ENCODE data around the gene TPH1.
A peak's percentile ranks its signal among the peaks of the same experiment; 100 is the strongest.
"Not testable (repeated sequence)": the region's sequence is repeated elsewhere in the genome, so short reads cannot be mapped to it uniquely, and the experiment has no call there.

TPH1 gene

DNA sequence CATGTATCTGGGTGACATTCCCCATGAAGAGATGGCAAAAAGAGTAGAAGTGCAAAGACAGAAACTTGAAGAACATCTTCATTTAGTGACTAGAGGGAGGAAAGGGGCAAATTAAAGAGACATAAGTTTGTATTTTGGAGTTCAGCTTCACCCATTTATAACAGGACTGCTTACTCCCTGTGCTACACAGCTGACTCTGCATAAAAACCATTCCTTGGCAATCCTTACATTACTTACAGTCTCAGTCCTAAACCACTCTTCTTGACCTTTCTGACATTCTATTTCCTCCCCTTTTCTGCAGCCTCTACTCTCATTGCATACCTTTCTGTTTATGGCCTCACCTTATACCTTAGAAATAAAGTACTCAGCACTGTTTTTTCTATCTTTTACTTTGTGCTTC lies 26.4 kb downstream of the TPH1 start:
- no peak for DNase-seq (ENCODE audit: low spot score)

GRCh38 chr11:18016789-18017188 lies 29.3 kb downstream of the TPH1 start:
- no peak for DNase-seq (ENCODE audit: low spot score)

DNA sequence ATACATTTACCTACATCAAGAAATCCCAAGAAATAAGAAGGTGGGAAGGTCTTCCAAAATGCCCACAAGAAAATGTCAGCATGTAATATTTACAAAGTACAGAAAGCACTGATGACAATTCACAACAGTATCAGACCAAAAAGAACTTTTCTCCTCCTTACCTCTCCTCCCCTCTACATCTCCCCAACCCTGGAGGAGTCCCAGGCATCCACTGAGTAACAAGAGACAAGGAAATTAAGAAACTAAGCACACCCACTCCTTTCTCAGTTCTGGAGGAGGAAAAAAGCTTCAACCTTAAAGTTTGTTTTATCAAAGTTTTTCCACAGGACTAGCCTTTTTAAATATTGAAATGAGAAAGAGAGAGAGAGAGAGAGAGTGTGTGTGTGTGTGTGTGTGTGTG lies 31.2 kb downstream of the TPH1 start:
- no peak for DNase-seq (ENCODE audit: low spot score)

- DNase-seq (ENCODE audit: low spot score): no peak
Measured at GRCh38 chr11:18013790-18014507, 32.1 kb downstream of the TPH1 start.

- DNase-seq (ENCODE audit: low spot score): peak; percentile 95
Measured at GRCh38 chr11:18012906-18013781, 32.9 kb downstream of the TPH1 start, which contains the start of gene SERGEF. Gene SERGEF, minus strand, starts transcription at chr11:18013047. Its CDS starts 37 bp downstream, at chr11:18013010.

- DNase-seq (ENCODE audit: low spot score): peak; percentile 1
Measured at GRCh38 chr11:18012122-18012905, 33.8 kb downstream of the TPH1 start.

DNA sequence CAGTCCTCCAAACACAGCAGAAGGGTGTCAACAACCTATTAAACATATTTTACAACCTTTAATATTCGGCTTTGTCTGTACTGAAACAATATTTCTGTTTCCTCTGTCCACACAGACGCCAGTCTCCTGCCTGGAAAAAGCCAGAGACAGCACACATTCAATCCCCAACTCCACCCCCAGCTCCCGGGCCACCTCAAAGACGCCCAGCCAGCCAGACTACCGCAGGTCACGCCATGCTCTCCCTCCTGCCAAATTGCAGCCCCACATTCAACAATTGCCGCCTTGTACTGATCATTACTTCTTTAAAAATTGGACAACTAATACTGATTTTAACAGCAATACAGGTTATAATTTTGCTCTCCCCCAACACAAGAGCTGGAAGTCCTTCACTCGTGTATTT lies 34.4 kb downstream of the TPH1 start:
- no peak for DNase-seq (ENCODE audit: low spot score)

GRCh38 chr11:18010977-18011586 lies 35.0 kb downstream of the TPH1 start:
- DNase-seq (ENCODE audit: low spot score): no peak

- DNase-seq (ENCODE audit: low spot score): no peak
Measured at GRCh38 chr11:18010121-18010670, 35.9 kb downstream of the TPH1 start.

DNA sequence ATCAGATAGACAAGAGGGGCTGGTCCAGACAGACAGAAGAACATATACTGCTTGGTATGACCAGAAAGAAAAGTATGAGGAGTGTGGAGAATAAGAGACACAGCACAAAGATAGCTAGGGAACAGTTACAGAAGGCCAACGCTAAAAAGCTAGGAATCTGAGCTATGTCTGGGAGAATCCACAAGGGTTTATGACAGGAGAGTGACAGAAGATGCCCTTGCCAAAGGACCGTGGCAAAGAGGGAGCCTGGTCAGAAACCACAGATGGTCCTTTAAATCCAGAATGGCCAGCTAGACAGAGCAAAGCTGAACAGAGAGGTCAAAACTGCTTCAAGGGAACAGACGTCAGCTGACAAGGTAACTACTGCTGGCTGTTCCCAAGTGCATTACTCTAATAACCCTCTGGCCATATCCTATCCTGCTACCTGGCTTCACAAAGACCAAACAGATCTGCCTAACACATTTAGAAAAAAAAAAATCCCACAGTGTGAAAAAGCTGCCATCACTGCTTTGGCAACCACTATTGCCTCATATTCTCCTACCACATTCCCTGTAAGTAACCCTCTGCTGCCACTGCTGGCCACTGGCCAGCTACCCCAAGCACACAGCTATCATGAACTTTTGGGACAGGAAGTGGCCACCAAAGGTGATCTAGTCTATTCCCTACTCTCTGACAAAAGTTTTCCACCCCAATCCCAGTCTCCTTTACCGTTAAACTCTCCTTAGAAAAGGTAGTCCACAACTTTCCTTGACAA lies 40.5 kb downstream of the TPH1 start:
- DNase-seq (ENCODE audit: low spot score): no peak

GRCh38 chr11:18001191-18001590 lies 44.9 kb downstream of the TPH1 start:
- no peak for DNase-seq (ENCODE audit: low spot score)

GRCh38 chr11:18000760-18001159 lies 45.3 kb downstream of the TPH1 start:
- DNase-seq (ENCODE audit: low spot score): no peak

DNA sequence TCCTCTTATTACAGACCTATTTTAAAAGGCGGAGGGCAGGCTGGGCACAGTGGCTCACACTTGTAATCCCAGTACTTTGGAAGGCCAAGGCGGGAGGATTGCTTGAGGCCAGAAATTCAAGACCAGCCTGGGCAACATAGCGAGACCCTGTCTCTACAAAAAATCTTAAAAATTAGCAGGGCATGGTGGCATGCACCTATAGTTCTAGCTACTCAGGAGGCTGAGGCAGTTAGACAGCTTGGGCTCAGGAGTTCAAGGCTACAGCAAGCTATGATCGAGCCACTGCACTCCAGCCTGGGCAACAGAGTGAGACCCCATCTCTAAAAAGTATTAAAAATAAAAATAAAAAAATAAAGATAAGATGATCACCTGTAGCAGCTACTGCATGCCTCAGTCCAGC lies 45.9 kb downstream of the TPH1 start:
- DNase-seq (ENCODE audit: low spot score): not testable (repeated sequence)

Data from LoVo (cell line).